Right cardiac atrium (tissue), 5 donors: ENCODE results near the gene FAM13A. TPM values are rescaled to one million over a fixed set of nuclear protein-coding genes. Genes with fewer than 3 reads are reported as not detected.

Experiments
- ATAC-seq, 2 donors: fragments of 200-7000 bp; cut with Tn5 transposase; one replicate each; pipeline versions ENCODE4 v1.8.0 to v1.9.1; 2020; ENCODE audit warnings: moderate library complexity in 2 of 2, mild to moderate bottlenecking in 1 of 2
- DNase-seq, 3 donors: peaks; one replicate each; pipeline ENCODE4 v3.0.0-alpha.2; 2020
- H3K27ac ChIP-seq: one replicate; pipeline ENCODE4 v1.5.1; 2013; ENCODE audit warnings: mild to moderate bottlenecking, low read length, control low read depth, moderate library complexity
- H3K27me3 ChIP-seq: one replicate; pipeline ENCODE4 v1.6.1; 2013; ENCODE audit not compliant: control insufficient read depth, insufficient read depth
- H3K4me1 ChIP-seq: one replicate; pipeline ENCODE4 v1.6.1; 2013; ENCODE audit warnings: low read length; ENCODE audit not compliant: control insufficient read depth, insufficient read depth
- H3K4me3 ChIP-seq: one replicate; pipeline ENCODE4 v1.5.1; 2013; ENCODE audit warnings: low read length, control low read depth
- H3K9me3 ChIP-seq: one replicate; pipeline ENCODE4 v1.6.1; 2013; ENCODE audit warnings: low read length; ENCODE audit not compliant: control insufficient read depth
- WGBS: extraction: QIAGEN DNeasy Blood & Tissue Kit; methylation state at CpG from one replicate; pipeline ENCODE4 v1.1.7; 2013; 5-methylcytosine and 5-hydroxymethylcytosine counted together
- intact Hi-C, 4 donors: fragments of 100-400 bp; cut with DNase I; formaldehyde crosslinking; loops; one replicate each; pipeline versions ENCODE4 v1.11.0 to v1.14.0; 2022 to 2023
- polyA plus RNA-seq: library from polyadenylated mRNA; stranded (reverse); fragments of 200-250 nt; gene quantifications from one replicate; pipeline ENCODE4 v1.2.3, GENCODE V29; 2013
- total RNA-seq, 4 donors: library from RNA; stranded (reverse); fragmentation: NEBNext Ultra II Directional; extraction: Animal tissue kit (Norgen Biotek cat#: 25700); gene quantifications; one replicate each; pipeline ENCODE4 v1.2.1, GENCODE V29; 2021
- donor health status: healthy with polysubstance abuse.
- donor health status: DM: no; HTN: yes; CAD: no.
- donor health status: DM: no; HTN: no; CAD: no.
- donor health status: DM: no; HTN: yes; CAD: no; lungs with severe emphysema.
- donor health status: DM: yes; HTN: yes; CAD: no.

The FAM13A gene
- total and polyA plus RNA-seq, 5 donors, result 8.8 to 18.5 (median 16.6) TPM

DNA sequence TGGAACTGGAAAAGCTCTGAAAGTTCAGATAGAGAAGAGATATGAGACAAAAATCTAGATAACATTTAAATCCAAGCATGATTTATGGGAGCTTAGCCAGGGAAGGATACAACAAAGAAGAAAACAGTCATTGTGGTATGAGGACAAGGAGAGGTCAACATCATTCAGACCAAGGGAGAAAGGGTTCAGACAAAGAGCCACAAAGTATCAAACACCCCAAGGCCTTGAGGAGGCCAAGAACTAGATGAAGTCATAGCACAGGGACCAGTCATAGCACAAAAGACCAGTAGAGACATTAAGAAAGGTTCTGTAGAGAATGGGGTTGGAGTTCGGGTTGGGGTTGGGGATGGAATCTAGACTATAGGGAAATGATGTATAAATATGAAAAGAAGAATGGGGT lies 282.0 kb downstream of the FAM13A start:
- DNase-seq (no peak), ATAC-seq (no peak)
- Histone ChIP-seq H3K4me1 (no peaks in the 10 kb centered on the region), H3K27ac (no peak overlapping the region), H3K9me3 (no peaks in the 10 kb centered on the region), H3K27me3 (no peaks in the 10 kb centered on the region), H3K4me3 (no peak overlapping the region)
- intact Hi-C loops, result loop anchor here in 1 of 4 donors (10.0 kb wide), 1 partner anchor 60 kb away; no protein-coding TSS in a partner anchor
- 98% methylated on average over 1 of the region's 1 CpG for WGBS

DNA sequence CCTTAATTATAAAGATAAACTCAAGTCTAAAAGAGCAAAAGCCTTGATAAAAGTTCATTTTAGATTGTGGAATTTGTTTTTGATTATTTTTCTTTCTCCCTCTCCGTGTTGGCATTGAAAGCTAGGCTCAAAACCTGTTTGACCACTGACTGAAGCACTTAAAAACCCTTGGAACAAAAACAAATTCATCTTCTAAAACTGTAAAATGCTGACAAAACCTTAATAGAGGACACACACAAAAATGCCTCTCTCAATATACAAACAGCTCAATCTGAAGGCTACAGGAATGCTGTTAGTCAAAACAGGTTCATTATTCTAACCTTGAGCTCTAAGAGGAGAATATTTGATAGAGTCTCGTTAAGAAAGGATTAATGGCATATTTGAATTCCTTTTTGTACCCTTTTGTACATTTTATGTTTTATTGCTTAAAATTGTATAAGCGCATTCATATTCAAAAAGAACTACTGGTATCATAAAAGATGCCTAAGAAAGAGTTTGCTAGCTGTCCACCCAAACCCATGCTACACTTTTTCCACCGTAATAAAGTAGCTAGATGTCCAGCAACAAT lies 285.0 kb downstream of the FAM13A start:
- 92% methylated on average over 4 of the region's 4 CpGs for WGBS
- DNase-seq, result no peak
- Histone ChIP-seq H3K27ac (no peak overlapping the region), H3K4me1 (no peaks in the 10 kb centered on the region), H3K27me3 (no peaks in the 10 kb centered on the region), H3K4me3 (no peak overlapping the region), H3K9me3 (no peaks in the 10 kb centered on the region)
- no peak for ATAC-seq
- intact Hi-C loops, result loop anchor here in 1 of 4 donors (10.0 kb wide), 1 partner anchor 57 kb away; no protein-coding TSS in a partner anchor

DNA sequence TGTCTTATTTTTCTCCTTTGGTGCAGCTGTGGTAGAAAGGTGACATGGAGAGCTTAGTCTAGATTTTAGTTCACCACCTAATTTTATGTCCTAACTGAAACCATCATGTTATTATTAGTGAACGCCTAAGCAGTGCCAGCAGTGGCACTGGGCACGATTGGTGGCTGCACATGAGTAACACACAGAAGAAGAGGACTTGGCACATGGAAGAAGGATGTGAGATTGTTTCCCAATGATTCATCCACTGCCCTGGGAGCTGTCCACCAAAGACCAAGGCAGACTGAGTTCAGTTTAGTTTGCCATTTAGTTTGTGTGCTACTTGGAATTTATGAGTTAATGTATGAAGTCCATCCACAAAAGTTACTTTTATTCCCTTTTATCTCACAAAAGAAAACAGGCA lies 291.3 kb downstream of the FAM13A start:
- WGBS, result 39% methylated on average over 2 of the region's 2 CpGs
- Histone ChIP-seq H3K27me3 (no peaks in the 10 kb centered on the region), H3K27ac (no peak overlapping the region), H3K4me1 (no peaks in the 10 kb centered on the region), H3K9me3 (no peaks in the 10 kb centered on the region), H3K4me3 (no peak overlapping the region)
- intact Hi-C loops, result no loop called here
- peak; percentile 97 to 98 for ATAC-seq
- DNase-seq, result peak; percentile 45 to 73 (median 64)

GRCh38 chr4:88763075-88763474 lies 293.9 kb downstream of the FAM13A start:
- no peaks in the 10 kb centered on the region for H3K27me3 ChIP-seq
- DNase-seq (no peak), ATAC-seq (no peak)
- H3K4me3 ChIP-seq, result no peak overlapping the region
- intact Hi-C loops, result no loop called here
- no peak overlapping the region for H3K27ac ChIP-seq
- peaks cover 6% of the 10 kb centered on the region for H3K4me1 ChIP-seq
- 82% methylated on average over 6 of the region's 6 CpGs for WGBS
- H3K9me3 ChIP-seq, result no peaks in the 10 kb centered on the region

DNA sequence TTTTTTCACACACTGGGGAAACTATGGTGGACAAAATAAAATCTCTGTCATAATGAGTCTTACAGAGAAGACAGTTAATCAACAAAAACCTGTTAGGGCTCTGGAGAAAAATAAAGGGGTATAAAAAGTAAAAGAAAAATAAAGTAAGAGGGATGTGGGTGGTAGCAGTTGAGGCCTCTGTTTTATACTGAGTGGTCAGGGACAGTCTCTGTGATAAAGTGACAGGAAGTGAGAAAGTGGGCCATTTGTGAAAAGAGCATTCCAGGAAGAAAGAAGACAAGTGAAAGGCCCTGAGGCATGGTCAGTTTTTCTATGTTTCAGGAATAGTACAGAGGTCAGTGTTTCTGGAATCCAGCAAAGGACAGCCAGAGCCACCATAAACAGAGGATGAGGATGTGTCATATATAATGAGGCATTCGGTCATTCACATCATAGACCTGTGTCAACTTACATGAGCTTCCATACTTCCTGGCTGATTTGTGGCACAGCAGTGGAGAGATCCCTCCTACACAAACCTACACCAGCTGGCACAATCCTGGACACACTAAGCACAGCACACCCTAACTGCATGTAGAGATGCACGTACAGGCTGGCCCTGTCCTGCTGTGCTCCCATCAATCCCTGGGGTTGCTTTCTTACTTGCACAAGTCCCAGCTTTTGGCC lies 295.0 kb downstream of the FAM13A start:
- H3K4me1 ChIP-seq, result peaks cover 8% of the 10 kb centered on the region
- intact Hi-C loops, result no loop called here
- H3K27ac ChIP-seq, result no peak overlapping the region
- H3K9me3 ChIP-seq, result no peaks in the 10 kb centered on the region
- no peak overlapping the region for H3K4me3 ChIP-seq
- H3K27me3 ChIP-seq, result no peaks in the 10 kb centered on the region
- ATAC-seq (no peak), DNase-seq (no peak)
- WGBS, result 91% methylated on average over 2 of the region's 2 CpGs

- no peak overlapping the region for H3K27ac ChIP-seq
- peaks cover 8% of the 10 kb centered on the region for H3K4me1 ChIP-seq
- ATAC-seq (no peak), DNase-seq (no peak)
- H3K4me3 ChIP-seq, result no peak overlapping the region
- 97% methylated on average over 3 of the region's 3 CpGs for WGBS
- H3K27me3 ChIP-seq, result no peaks in the 10 kb centered on the region
- H3K9me3 ChIP-seq, result no peaks in the 10 kb centered on the region
- intact Hi-C loops, result no loop called here
Measured at GRCh38 chr4:88761342-88761741, 295.6 kb downstream of the FAM13A start.

- 51% methylated on average over 2 of the region's 2 CpGs for WGBS
- intact Hi-C loops, result no loop called here
- no peak overlapping the region for H3K4me3 ChIP-seq
Measured at GRCh38 chr4:88759895-88760290, 297.1 kb downstream of the FAM13A start.

GRCh38 chr4:88759039-88759894 lies 297.7 kb downstream of the FAM13A start:
- ATAC-seq (peak; percentile 55 to 66), DNase-seq (no peak)
- H3K9me3 ChIP-seq, result no peaks in the 10 kb centered on the region
- WGBS, result 35% methylated on average over 12 of the region's 12 CpGs
- H3K4me1 ChIP-seq, result peaks cover 8% of the 10 kb centered on the region
- H3K4me3 ChIP-seq, result peak overlapping the region; percentile 32
- no peaks in the 10 kb centered on the region for H3K27me3 ChIP-seq
- H3K27ac ChIP-seq, result peak overlapping the region; percentile 42
- intact Hi-C loops, result no loop called here

More at GRCh38 chr4:88759895-88760290, 297.1 kb downstream of the FAM13A start:
- no peak for ATAC-seq
- Histone ChIP-seq H3K27me3 (no peaks in the 10 kb centered on the region), H3K27ac (no peak overlapping the region), H3K9me3 (no peaks in the 10 kb centered on the region), H3K4me1 (peaks cover 8% of the 10 kb centered on the region)
- no peak for DNase-seq

DNA sequence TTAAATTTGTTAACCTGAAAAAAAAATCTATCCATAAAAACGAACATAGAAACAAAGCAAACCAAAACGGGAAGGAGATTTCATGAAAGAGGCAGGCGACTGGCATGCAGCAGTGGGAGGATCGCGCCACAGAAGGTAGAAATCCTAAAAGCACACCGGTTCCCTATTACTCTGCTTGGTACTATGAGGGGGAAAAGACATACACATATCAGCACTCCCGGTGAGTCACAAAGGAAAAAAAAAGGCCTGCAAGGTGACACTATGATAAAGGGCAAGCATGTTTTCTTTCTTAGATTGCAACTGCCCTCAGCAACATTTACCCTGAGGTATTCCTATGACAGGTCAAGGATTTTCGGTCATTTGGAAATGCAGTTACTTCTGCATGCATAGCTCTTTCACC lies 298.7 kb downstream of the FAM13A start:
- Histone ChIP-seq H3K27me3 (no peaks in the 10 kb centered on the region), H3K4me1 (peaks cover 8% of the 10 kb centered on the region), H3K27ac (no peak overlapping the region), H3K9me3 (no peaks in the 10 kb centered on the region), H3K4me3 (no peak overlapping the region)
- ATAC-seq (no peak), DNase-seq (no peak)
- WGBS, result 56% methylated on average over 8 of the region's 8 CpGs
- intact Hi-C loops, result no loop called here

- intact Hi-C loops, result no loop called here
- Histone ChIP-seq H3K27me3 (no peaks in the 10 kb centered on the region), H3K27ac (no peak overlapping the region), H3K4me1 (peaks cover 8% of the 10 kb centered on the region), H3K4me3 (no peak overlapping the region), H3K9me3 (no peaks in the 10 kb centered on the region)
- ATAC-seq, result no peak
- DNase-seq, result no peak
- 77% methylated on average over 6 of the region's 6 CpGs for WGBS
Measured at GRCh38 chr4:88757776-88758175, 299.2 kb downstream of the FAM13A start.

GRCh38 chr4:88757067-88757466 lies 299.9 kb downstream of the FAM13A start:
- H3K9me3 ChIP-seq, result no peaks in the 10 kb centered on the region
- H3K27ac ChIP-seq, result no peak overlapping the region
- DNase-seq (no peak), ATAC-seq (no peak)
- no peaks in the 10 kb centered on the region for H3K27me3 ChIP-seq
- peaks cover 8% of the 10 kb centered on the region for H3K4me1 ChIP-seq
- H3K4me3 ChIP-seq, result no peak overlapping the region
- intact Hi-C loops, result no loop called here
